ENCODE results near the gene SNX11. TPM values are rescaled to one million over a fixed set of nuclear protein-coding genes. Genes with fewer than 3 reads are reported as not detected.

The SNX11 gene
- total and polyA plus RNA-seq, 2 of the 8 experiments (the other 6 are each of a cell fraction or from before 2014, with no cell fraction given) = 21.1 to 21.4 TPM

DNA sequence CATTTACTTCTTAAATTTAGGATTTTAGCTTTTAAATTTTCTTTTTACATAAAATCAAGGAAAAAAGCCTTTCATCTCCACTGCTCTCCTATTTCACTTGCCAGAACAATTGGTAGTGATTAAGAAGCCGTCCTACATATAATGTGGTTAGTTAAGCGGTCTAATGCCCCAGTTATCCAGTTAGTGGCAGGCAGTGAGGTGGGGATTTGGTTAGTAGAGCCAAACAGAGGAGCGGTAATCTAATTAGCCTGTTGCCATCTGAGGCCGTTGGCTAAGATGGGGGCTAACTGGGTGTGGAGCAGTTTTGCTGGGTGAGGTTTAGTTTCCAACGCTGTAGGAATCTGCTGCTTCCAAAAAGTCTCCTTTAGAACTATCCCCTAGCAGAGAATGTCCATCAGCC is 22.4 kb downstream of the SNX11 start (continued):
- no peak for TF ChIP-seq EP300 (IDR thresholded peaks at IDR 0.05; ENCODE audit: borderline replicate concordance in 1 of 2, low read depth in 2 of 2, low read length in 2 of 2)
- no peak for TF ChIP-seq ZNF274 (IDR thresholded peaks at IDR 0.05; ENCODE audit: borderline replicate concordance, extremely low read depth, low read length)
- TF ChIP-seq EZH2 (IDR thresholded peaks at IDR 0.05; ENCODE audit: low read depth, low read length, severe bottlenecking) = no peak
- TF ChIP-seq GTF2F1 (IDR thresholded peaks at IDR 0.05; ENCODE audit: borderline replicate concordance, low read depth, low read length) = no peak
- TF ChIP-seq TCF12 (IDR thresholded peaks at IDR 0.05; ENCODE audit: low read depth, low read length) = no peak
- TF ChIP-seq FOSL1 (IDR thresholded peaks at IDR 0.05; ENCODE audit: insufficient read depth, low read depth, low read length) = no peak
- TF ChIP-seq, protein P1, sequence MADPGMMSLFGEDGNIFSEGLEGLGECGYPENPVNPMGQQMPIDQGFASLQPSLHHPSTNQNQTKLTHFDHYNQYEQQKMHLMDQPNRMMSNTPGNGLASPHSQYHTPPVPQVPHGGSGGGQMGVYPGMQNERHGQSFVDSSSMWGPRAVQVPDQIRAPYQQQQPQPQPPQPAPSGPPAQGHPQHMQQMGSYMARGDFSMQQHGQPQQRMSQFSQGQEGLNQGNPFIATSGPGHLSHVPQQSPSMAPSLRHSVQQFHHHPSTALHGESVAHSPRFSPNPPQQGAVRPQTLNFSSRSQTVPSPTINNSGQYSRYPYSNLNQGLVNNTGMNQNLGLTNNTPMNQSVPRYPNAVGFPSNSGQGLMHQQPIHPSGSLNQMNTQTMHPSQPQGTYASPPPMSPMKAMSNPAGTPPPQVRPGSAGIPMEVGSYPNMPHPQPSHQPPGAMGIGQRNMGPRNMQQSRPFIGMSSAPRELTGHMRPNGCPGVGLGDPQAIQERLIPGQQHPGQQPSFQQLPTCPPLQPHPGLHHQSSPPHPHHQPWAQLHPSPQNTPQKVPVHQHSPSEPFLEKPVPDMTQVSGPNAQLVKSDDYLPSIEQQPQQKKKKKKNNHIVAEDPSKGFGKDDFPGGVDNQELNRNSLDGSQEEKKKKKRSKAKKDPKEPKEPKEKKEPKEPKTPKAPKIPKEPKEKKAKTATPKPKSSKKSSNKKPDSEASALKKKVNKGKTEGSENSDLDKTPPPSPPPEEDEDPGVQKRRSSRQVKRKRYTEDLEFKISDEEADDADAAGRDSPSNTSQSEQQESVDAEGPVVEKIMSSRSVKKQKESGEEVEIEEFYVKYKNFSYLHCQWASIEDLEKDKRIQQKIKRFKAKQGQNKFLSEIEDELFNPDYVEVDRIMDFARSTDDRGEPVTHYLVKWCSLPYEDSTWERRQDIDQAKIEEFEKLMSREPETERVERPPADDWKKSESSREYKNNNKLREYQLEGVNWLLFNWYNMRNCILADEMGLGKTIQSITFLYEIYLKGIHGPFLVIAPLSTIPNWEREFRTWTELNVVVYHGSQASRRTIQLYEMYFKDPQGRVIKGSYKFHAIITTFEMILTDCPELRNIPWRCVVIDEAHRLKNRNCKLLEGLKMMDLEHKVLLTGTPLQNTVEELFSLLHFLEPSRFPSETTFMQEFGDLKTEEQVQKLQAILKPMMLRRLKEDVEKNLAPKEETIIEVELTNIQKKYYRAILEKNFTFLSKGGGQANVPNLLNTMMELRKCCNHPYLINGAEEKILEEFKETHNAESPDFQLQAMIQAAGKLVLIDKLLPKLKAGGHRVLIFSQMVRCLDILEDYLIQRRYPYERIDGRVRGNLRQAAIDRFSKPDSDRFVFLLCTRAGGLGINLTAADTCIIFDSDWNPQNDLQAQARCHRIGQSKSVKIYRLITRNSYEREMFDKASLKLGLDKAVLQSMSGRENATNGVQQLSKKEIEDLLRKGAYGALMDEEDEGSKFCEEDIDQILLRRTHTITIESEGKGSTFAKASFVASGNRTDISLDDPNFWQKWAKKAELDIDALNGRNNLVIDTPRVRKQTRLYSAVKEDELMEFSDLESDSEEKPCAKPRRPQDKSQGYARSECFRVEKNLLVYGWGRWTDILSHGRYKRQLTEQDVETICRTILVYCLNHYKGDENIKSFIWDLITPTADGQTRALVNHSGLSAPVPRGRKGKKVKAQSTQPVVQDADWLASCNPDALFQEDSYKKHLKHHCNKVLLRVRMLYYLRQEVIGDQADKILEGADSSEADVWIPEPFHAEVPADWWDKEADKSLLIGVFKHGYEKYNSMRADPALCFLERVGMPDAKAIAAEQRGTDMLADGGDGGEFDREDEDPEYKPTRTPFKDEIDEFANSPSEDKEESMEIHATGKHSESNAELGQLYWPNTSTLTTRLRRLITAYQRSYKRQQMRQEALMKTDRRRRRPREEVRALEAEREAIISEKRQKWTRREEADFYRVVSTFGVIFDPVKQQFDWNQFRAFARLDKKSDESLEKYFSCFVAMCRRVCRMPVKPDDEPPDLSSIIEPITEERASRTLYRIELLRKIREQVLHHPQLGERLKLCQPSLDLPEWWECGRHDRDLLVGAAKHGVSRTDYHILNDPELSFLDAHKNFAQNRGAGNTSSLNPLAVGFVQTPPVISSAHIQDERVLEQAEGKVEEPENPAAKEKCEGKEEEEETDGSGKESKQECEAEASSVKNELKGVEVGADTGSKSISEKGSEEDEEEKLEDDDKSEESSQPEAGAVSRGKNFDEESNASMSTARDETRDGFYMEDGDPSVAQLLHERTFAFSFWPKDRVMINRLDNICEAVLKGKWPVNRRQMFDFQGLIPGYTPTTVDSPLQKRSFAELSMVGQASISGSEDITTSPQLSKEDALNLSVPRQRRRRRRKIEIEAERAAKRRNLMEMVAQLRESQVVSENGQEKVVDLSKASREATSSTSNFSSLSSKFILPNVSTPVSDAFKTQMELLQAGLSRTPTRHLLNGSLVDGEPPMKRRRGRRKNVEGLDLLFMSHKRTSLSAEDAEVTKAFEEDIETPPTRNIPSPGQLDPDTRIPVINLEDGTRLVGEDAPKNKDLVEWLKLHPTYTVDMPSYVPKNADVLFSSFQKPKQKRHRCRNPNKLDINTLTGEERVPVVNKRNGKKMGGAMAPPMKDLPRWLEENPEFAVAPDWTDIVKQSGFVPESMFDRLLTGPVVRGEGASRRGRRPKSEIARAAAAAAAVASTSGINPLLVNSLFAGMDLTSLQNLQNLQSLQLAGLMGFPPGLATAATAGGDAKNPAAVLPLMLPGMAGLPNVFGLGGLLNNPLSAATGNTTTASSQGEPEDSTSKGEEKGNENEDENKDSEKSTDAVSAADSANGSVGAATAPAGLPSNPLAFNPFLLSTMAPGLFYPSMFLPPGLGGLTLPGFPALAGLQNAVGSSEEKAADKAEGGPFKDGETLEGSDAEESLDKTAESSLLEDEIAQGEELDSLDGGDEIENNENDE (IDR thresholded peaks at IDR 0.05; ENCODE audit: insufficient replicate concordance, low read length) = no peak
